ENCODE data around the gene FFAR1.

FFAR1 gene

GRCh38 chr19:35308910-35309309 is 38.8 kb upstream of the FFAR1 start:
- TF ChIP-seq JUND (IDR thresholded peaks at IDR 0.05; ENCODE audit: low read depth), result no peak
- no peak for DNase-seq (ENCODE audit: low read depth in 1 of 2, low spot score in 1 of 2)
- in situ Hi-C loops (cut with HindIII; ENCODE audit: low pct_unique_long_range_greater_than_20kb, low sequenced_read_pairs), result no loop called here

GRCh38 chr19:35309481-35310279 is 38.0 kb upstream of the FFAR1 start:
- peak in 1 of 2 experiments; percentile 78 for DNase-seq (ENCODE audit: low read depth in 1 of 2, low spot score in 1 of 2)
- in situ Hi-C loops (cut with HindIII; ENCODE audit: low pct_unique_long_range_greater_than_20kb, low sequenced_read_pairs), result no loop called here
- TF ChIP-seq JUND (IDR thresholded peaks at IDR 0.05; ENCODE audit: low read depth), result no peak

GRCh38 chr19:35310331-35310730 is 37.4 kb upstream of the FFAR1 start:
- TF ChIP-seq JUND (IDR thresholded peaks at IDR 0.05; ENCODE audit: low read depth), result no peak
- in situ Hi-C loops (cut with HindIII; ENCODE audit: low pct_unique_long_range_greater_than_20kb, low sequenced_read_pairs), result no loop called here
- no peak for DNase-seq (ENCODE audit: low read depth in 1 of 2, low spot score in 1 of 2)

GRCh38 chr19:35310811-35311465 is 36.8 kb upstream of the FFAR1 start:
- no peak for DNase-seq (ENCODE audit: low read depth in 1 of 2, low spot score in 1 of 2)
- no peak for TF ChIP-seq JUND (IDR thresholded peaks at IDR 0.05; ENCODE audit: low read depth)
- in situ Hi-C loops (cut with HindIII; ENCODE audit: low pct_unique_long_range_greater_than_20kb, low sequenced_read_pairs), result no loop called here

DNA sequence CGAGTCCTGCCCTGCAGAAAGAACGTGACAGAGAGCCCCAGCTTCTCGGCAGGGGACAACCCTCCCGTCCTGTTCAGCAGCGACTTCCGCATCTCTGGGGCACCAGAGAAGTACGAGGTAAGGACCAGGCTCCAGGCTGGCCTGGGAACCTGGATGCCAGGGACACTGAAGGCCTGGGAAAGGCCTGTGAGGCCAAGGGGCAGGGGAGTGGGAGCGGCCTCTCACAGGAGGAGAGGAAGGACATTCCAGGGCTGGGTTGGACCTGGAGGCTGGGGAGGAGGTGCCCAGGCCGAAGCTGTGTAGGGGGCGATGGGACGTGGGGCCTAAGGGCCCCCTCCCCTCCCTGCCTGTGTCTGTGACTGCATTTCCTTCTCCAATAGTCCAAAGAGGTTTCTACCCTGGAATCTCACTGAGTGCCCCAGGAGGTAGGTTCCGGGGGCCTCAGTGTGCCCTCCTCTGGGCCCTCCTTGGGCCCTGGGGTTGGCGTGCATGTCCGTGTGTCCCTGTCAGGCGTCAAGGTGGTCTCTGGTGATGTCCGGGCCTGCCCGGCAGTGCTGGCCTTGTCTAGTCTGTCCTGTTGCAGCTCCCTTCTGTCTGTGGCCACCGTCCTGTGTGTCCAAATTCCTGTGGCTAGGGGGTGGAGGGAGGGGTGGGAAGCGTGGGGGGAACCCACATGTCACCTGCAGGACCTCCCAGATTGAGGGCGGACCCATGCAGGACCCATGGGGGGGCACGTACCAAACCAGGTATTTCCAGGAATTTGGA is 35.6 kb upstream of the FFAR1 start:
- peak in 1 of 2 experiments; percentile 48 for DNase-seq (ENCODE audit: low read depth in 1 of 2, low spot score in 1 of 2)
- no peak for TF ChIP-seq JUND (IDR thresholded peaks at IDR 0.05; ENCODE audit: low read depth)
- in situ Hi-C loops (cut with HindIII; ENCODE audit: low pct_unique_long_range_greater_than_20kb, low sequenced_read_pairs), result no loop called here

GRCh38 chr19:35313587-35313986 is 34.1 kb upstream of the FFAR1 start:
- peak in 1 of 2 experiments; percentile 82 for DNase-seq (ENCODE audit: low read depth in 1 of 2, low spot score in 1 of 2)
- in situ Hi-C loops (cut with HindIII; ENCODE audit: low pct_unique_long_range_greater_than_20kb, low sequenced_read_pairs), result no loop called here
- no peak for TF ChIP-seq JUND (IDR thresholded peaks at IDR 0.05; ENCODE audit: low read depth)

GRCh38 chr19:35314031-35314430 is 33.7 kb upstream of the FFAR1 start:
- DNase-seq (ENCODE audit: low read depth in 1 of 2, low spot score in 1 of 2), result no peak
- in situ Hi-C loops (cut with HindIII; ENCODE audit: low pct_unique_long_range_greater_than_20kb, low sequenced_read_pairs), result no loop called here
- no peak for TF ChIP-seq JUND (IDR thresholded peaks at IDR 0.05; ENCODE audit: low read depth)

DNA sequence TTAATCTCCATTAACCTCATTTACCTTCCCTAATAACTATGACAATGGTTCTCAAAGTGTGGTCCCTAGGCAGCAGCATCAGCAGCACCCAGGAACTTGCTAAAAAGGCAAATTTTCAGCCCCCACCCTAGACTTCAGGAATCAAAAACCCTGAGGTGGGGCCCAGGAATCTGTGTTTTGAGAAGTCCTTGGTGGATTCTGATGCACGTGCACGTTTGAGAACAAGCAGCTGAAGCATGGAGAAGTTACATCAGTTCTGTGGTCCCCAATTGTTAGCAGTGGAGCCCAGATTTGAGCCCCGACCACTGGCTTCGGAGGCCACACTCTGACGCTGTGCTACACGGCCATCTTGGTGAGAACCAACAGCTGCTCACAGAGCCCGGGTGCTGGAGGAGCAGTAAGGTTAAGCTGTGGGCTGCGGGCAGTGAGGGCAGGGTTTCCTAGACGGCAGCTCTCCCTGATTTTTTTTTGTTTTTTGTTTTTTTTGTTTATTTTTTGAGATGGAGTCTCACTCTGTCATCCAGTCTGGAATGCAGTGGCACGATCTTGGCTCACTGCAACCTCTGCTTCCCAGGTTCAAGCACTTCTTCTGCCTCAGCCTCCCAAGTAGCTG is 32.7 kb upstream of the FFAR1 start:
- DNase-seq (ENCODE audit: low read depth in 1 of 2, low spot score in 1 of 2), result no peak
- TF ChIP-seq JUND (IDR thresholded peaks at IDR 0.05; ENCODE audit: low read depth), result no peak
- in situ Hi-C loops (cut with HindIII; ENCODE audit: low pct_unique_long_range_greater_than_20kb, low sequenced_read_pairs), result no loop called here

- in situ Hi-C loops (cut with HindIII; ENCODE audit: low pct_unique_long_range_greater_than_20kb, low sequenced_read_pairs), result no loop called here
- DNase-seq (ENCODE audit: low read depth in 1 of 2, low spot score in 1 of 2), result no peak
- no peak for TF ChIP-seq JUND (IDR thresholded peaks at IDR 0.05; ENCODE audit: low read depth)
These were observed 31.8 kb upstream of the FFAR1 start for GRCh38 chr19:35315883-35316282.

- TF ChIP-seq JUND (IDR thresholded peaks at IDR 0.05; ENCODE audit: low read depth), result no peak
- DNase-seq (ENCODE audit: low read depth in 1 of 2, low spot score in 1 of 2), result no peak
- in situ Hi-C loops (cut with HindIII; ENCODE audit: low pct_unique_long_range_greater_than_20kb, low sequenced_read_pairs), result no loop called here
These were observed 31.1 kb upstream of the FFAR1 start for GRCh38 chr19:35316560-35316959.

GRCh38 chr19:35317464-35318043 is 30.1 kb upstream of the FFAR1 start:
- in situ Hi-C loops (cut with HindIII; ENCODE audit: low pct_unique_long_range_greater_than_20kb, low sequenced_read_pairs), result no loop called here
- no peak for TF ChIP-seq JUND (IDR thresholded peaks at IDR 0.05; ENCODE audit: low read depth)
- peak in 1 of 2 experiments; percentile 88 for DNase-seq (ENCODE audit: low read depth in 1 of 2, low spot score in 1 of 2)
